Mesendoderm (in vitro differentiated cells): ENCODE results near the gene GATB.
A peak's percentile ranks its signal among the peaks of the same experiment; 100 is the strongest.

ENCODE experiments used
- DNase-seq: peaks from one replicate; pipeline ENCODE4 v3.0.0; 2013
- H2AK5ac ChIP-seq: 2 replicates; pipeline ENCODE4 v1.6.1; 2013; ENCODE audit warnings: low read length, inconsistent platforms
- H2BK120ac ChIP-seq: 2 replicates; pipeline ENCODE4 v1.6.1; 2013; ENCODE audit warnings: low read depth, mild to moderate bottlenecking, low read length, moderate library complexity, mixed read lengths
- H2BK15ac ChIP-seq: replicated peaks from 2 replicates; pipeline ENCODE4 v1.6.1; 2013; ENCODE audit warnings: low read depth, mild to moderate bottlenecking, moderate library complexity
- H2BK5ac ChIP-seq: 2 replicates; pipeline ENCODE4 v1.6.1; 2013; ENCODE audit warnings: low read length, inconsistent platforms
- H3K18ac ChIP-seq: 2 replicates; pipeline ENCODE4 v1.6.1; 2013; ENCODE audit warnings: mild to moderate bottlenecking, low read length, mixed read lengths
- H3K23ac ChIP-seq: one replicate; pipeline ENCODE4 v1.6.1; 2013; ENCODE audit warnings: low read length
- H3K27ac ChIP-seq: 2 replicates; pipeline ENCODE4 v1.5.1; 2013; ENCODE audit warnings: low read depth, mild to moderate bottlenecking, inconsistent platforms, low read length, moderate library complexity
- H3K27me3 ChIP-seq: 2 replicates; pipeline ENCODE4 v1.6.1; 2013; ENCODE audit warnings: low read length, control low read depth, mild to moderate bottlenecking, inconsistent platforms; ENCODE audit not compliant: insufficient read depth, poor library complexity
- H3K36me3 ChIP-seq: 2 replicates; pipeline ENCODE4 v1.6.1; 2013; ENCODE audit warnings: low read length, inconsistent platforms; ENCODE audit not compliant: control insufficient read depth, insufficient read depth
- H3K4ac ChIP-seq: one replicate; pipeline ENCODE4 v1.6.1; 2013; ENCODE audit warnings: low read depth, mild to moderate bottlenecking, low read length, moderate library complexity
- H3K4me1 ChIP-seq: 2 replicates; pipeline ENCODE4 v1.6.1; 2013; ENCODE audit warnings: low read depth, low read length, inconsistent platforms; ENCODE audit not compliant: control insufficient read depth
- H3K4me2 ChIP-seq: 2 replicates; pipeline ENCODE4 v1.6.1; 2013; ENCODE audit warnings: low read length
- H3K4me3 ChIP-seq: 2 replicates; pipeline ENCODE4 v1.5.1; 2013; ENCODE audit warnings: mild to moderate bottlenecking, low read length
- H3K56ac ChIP-seq: one replicate; pipeline ENCODE4 v1.6.1; 2013; ENCODE audit warnings: low read length
- H3K79me1 ChIP-seq: 2 replicates; pipeline ENCODE4 v1.6.1; 2013; ENCODE audit warnings: low read length, inconsistent platforms
- H3K79me2 ChIP-seq: 2 replicates; pipeline ENCODE4 v1.6.1; 2013; ENCODE audit warnings: mild to moderate bottlenecking, low read length; ENCODE audit not compliant: control insufficient read depth, insufficient read depth
- H3K9ac ChIP-seq: 2 replicates; pipeline ENCODE4 v1.6.1; 2013; ENCODE audit warnings: low read length, inconsistent platforms
- H4K5ac ChIP-seq: one replicate; pipeline ENCODE4 v1.6.1; 2013; ENCODE audit warnings: low read length
- H4K8ac ChIP-seq: one replicate; pipeline ENCODE4 v1.6.1; 2013; ENCODE audit warnings: low read depth, mild to moderate bottlenecking, control low read depth, low read length, moderate library complexity
- WGBS: extraction: QIAGEN DNeasy Blood & Tissue Kit; methylation state at CpG from one replicate; pipeline ENCODE4 v1.1.7; 2013; ENCODE audit warnings: low lambda C conversion rate, missing lambda C conversion rate; ENCODE audit not compliant: insufficient coverage; ENCODE audit errors: extremely low coverage; 5-methylcytosine and 5-hydroxymethylcytosine counted together

The GATB gene

DNA sequence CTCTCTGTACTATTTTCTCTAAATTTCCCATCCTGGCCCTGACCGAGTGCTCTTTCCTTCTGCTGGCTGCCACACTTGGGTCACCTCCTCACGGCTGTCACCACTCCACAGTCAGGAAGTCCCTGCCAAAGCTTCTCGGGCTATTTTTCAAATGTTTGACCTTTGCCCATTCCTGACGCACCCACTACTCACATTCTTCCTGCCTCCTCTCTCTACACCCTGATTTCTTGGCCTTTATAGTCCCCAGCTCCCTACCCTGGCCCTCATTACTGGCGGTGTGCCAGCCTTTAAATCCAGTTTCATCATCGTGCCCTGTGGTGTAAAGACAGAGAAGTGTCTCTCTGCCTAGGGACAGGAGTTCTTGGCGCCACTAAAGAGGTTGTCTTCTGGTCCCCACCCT lies 46.4 kb upstream of the GATB start:
- no peaks in the 10 kb centered on the region for H3K27me3 ChIP-seq
- no peak overlapping the region for H3K4me3 ChIP-seq
- H3K9ac ChIP-seq, result no peak overlapping the region
- no peak overlapping the region for H3K23ac ChIP-seq
- peak overlapping the region; percentile 34 for H3K56ac ChIP-seq
- no peak overlapping the region for H3K4ac ChIP-seq
- no peak overlapping the region for H3K27ac ChIP-seq
- no peak overlapping the region for H2BK5ac ChIP-seq
- H3K4me1 ChIP-seq, result peaks cover 5% of the 10 kb centered on the region
- no peaks in the 10 kb centered on the region for H3K79me1 ChIP-seq
- peak overlapping the region; percentile 77 for H3K18ac ChIP-seq
- H3K36me3 ChIP-seq, result no peaks in the 10 kb centered on the region
- H3K79me2 ChIP-seq, result no peaks in the 10 kb centered on the region
- H2AK5ac ChIP-seq, result peak overlapping the region; percentile 58
- no CpG with 5 or more reads among the region's 7 CpGs for WGBS
- no peak overlapping the region for H2BK15ac ChIP-seq
- no peak overlapping the region for H3K4me2 ChIP-seq
- H4K8ac ChIP-seq, result no peak overlapping the region
- no peak for DNase-seq
- H2BK120ac ChIP-seq, result peak overlapping the region; percentile 49
- no peak overlapping the region for H4K5ac ChIP-seq

GRCh38 chr4:151806511-151806927 lies 45.7 kb upstream of the GATB start:
- peaks cover 5% of the 10 kb centered on the region for H3K4me1 ChIP-seq
- DNase-seq, result peak; percentile 83
- no peak overlapping the region for H3K9ac ChIP-seq
- H3K18ac ChIP-seq, result no peak overlapping the region
- H3K4me3 ChIP-seq, result no peak overlapping the region
- H2BK15ac ChIP-seq, result no peak overlapping the region
- H2BK5ac ChIP-seq, result no peak overlapping the region
- H3K23ac ChIP-seq, result no peak overlapping the region
- H3K4ac ChIP-seq, result no peak overlapping the region
- no peaks in the 10 kb centered on the region for H3K36me3 ChIP-seq
- H3K27ac ChIP-seq, result no peak overlapping the region
- WGBS, result no CpG with 5 or more reads among the region's 6 CpGs
- H3K79me2 ChIP-seq, result no peaks in the 10 kb centered on the region
- no peaks in the 10 kb centered on the region for H3K79me1 ChIP-seq
- H2BK120ac ChIP-seq, result no peak overlapping the region
- H3K56ac ChIP-seq, result no peak overlapping the region
- H3K27me3 ChIP-seq, result no peaks in the 10 kb centered on the region
- H4K5ac ChIP-seq, result no peak overlapping the region
- H3K4me2 ChIP-seq, result no peak overlapping the region
- H2AK5ac ChIP-seq, result no peak overlapping the region
- no peak overlapping the region for H4K8ac ChIP-seq

- H3K79me1 ChIP-seq, result no peaks in the 10 kb centered on the region
- no peak overlapping the region for H2BK120ac ChIP-seq
- no peak overlapping the region for H3K4me2 ChIP-seq
- no CpG with 5 or more reads among the region's 1 CpG for WGBS
- no peaks in the 10 kb centered on the region for H3K36me3 ChIP-seq
- H3K4ac ChIP-seq, result no peak overlapping the region
- no peak overlapping the region for H2BK5ac ChIP-seq
- H3K27me3 ChIP-seq, result no peaks in the 10 kb centered on the region
- no peak overlapping the region for H3K23ac ChIP-seq
- H3K18ac ChIP-seq, result no peak overlapping the region
- no peak overlapping the region for H3K27ac ChIP-seq
- H4K5ac ChIP-seq, result no peak overlapping the region
- H3K79me2 ChIP-seq, result no peaks in the 10 kb centered on the region
- no peak overlapping the region for H3K56ac ChIP-seq
- no peak overlapping the region for H2AK5ac ChIP-seq
- no peak overlapping the region for H3K9ac ChIP-seq
- DNase-seq, result no peak
- H3K4me3 ChIP-seq, result no peak overlapping the region
- no peak overlapping the region for H2BK15ac ChIP-seq
- no peak overlapping the region for H4K8ac ChIP-seq
- H3K4me1 ChIP-seq, result peaks cover 2% of the 10 kb centered on the region
Measured at GRCh38 chr4:151804821-151805220, 44.0 kb upstream of the GATB start.

GRCh38 chr4:151804086-151804630 lies 43.4 kb upstream of the GATB start:
- no peak overlapping the region for H3K4me2 ChIP-seq
- no peak overlapping the region for H4K8ac ChIP-seq
- no peak overlapping the region for H3K18ac ChIP-seq
- H3K23ac ChIP-seq, result no peak overlapping the region
- no peak overlapping the region for H3K27ac ChIP-seq
- no peaks in the 10 kb centered on the region for H3K79me1 ChIP-seq
- H3K4ac ChIP-seq, result no peak overlapping the region
- no peak overlapping the region for H3K56ac ChIP-seq
- no peak overlapping the region for H3K4me3 ChIP-seq
- no peaks in the 10 kb centered on the region for H3K27me3 ChIP-seq
- H2AK5ac ChIP-seq, result no peak overlapping the region
- no peaks in the 10 kb centered on the region for H3K36me3 ChIP-seq
- no peak overlapping the region for H2BK15ac ChIP-seq
- peaks cover 6% of the 10 kb centered on the region for H3K4me1 ChIP-seq
- H2BK5ac ChIP-seq, result no peak overlapping the region
- DNase-seq, result no peak
- no peak overlapping the region for H2BK120ac ChIP-seq
- H3K79me2 ChIP-seq, result no peaks in the 10 kb centered on the region
- WGBS, result no CpG with 5 or more reads among the region's 4 CpGs
- no peak overlapping the region for H4K5ac ChIP-seq
- no peak overlapping the region for H3K9ac ChIP-seq

GRCh38 chr4:151803246-151803645 lies 42.4 kb upstream of the GATB start:
- Histone ChIP-seq H3K4me3 (no peak overlapping the region), H2BK5ac (no peak overlapping the region), H3K79me1 (no peaks in the 10 kb centered on the region), H3K9ac (no peak overlapping the region), H3K4me1 (peaks cover 14% of the 10 kb centered on the region), H3K36me3 (no peaks in the 10 kb centered on the region), H3K27ac (no peak overlapping the region), H3K56ac (no peak overlapping the region), H3K23ac (no peak overlapping the region), H3K18ac (no peak overlapping the region), H2AK5ac (no peak overlapping the region), H3K79me2 (no peaks in the 10 kb centered on the region), H2BK15ac (peak overlapping the region; percentile 48), H2BK120ac (no peak overlapping the region), H3K4me2 (no peak overlapping the region), H3K4ac (no peak overlapping the region), H3K27me3 (no peaks in the 10 kb centered on the region), H4K5ac (no peak overlapping the region), H4K8ac (no peak overlapping the region)
- no peak for DNase-seq
- no CpG with 5 or more reads among the region's 4 CpGs for WGBS
